ENCODE data around the gene SIX1.

Gene SIX1

DNA sequence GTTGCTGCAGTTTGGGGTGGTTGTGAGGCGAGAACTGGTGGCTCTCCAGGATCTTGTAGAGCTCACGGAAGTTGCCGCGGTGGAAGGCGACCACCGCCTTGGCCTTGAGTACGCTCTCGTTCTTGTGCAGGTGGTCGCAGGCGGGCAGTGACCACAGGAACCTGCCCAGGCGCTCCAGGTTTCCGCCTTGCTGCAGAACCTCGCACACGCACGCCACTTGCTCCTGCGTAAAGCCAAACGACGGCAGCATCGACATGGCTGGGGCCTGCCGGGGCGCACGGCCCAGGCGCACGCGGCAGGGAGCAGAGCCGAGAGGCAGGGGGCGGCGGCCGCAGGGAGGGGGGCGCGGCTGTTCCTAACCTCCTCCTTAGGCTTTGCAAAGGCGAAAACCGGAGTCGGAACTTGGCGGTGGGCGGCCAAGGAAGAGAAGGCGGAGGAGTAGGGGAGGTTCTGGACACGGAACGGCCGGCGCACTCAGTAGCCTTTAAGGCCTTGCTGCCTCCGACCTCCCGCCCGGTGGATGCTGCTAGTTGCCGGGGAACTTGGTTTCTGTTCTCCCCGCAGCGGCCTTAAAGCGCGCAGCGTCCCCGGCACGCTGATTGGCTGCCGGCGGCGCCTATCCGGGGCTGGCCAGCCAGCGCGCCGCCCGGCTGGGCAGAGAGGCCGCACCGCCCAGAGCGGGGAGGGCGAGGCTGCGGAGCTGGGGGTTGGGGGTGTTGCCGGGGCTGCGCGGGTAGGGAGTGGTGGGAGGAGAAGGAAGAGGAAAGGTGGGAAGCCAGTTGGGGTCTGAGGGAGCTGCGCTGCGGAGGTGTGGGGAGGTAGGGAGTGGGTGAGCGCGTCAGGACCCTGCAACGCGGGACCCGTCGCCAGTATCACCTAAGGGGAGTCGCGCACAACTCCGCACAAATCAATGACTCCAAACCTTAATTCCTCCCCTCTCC, at the start of gene SIX1:
Gene SIX1, minus strand, starts transcription at position 544 of the 941 bp plus-strand sequence. Its CDS starts 288 bp downstream, at position 256.
- peak; percentile 85 for DNase-seq

GRCh38 chr14:60695327-60695726, 46.0 kb upstream of the SIX1 start:
- DNase-seq, result no peak

- no peak for DNase-seq
Observed at GRCh38 chr14:60691383-60692113, 42.3 kb upstream of the SIX1 start.

- no peak for DNase-seq
Observed at GRCh38 chr14:60686865-60687264, 37.6 kb upstream of the SIX1 start.

GRCh38 chr14:60684203-60684602, 34.9 kb upstream of the SIX1 start:
- no peak for DNase-seq

DNA sequence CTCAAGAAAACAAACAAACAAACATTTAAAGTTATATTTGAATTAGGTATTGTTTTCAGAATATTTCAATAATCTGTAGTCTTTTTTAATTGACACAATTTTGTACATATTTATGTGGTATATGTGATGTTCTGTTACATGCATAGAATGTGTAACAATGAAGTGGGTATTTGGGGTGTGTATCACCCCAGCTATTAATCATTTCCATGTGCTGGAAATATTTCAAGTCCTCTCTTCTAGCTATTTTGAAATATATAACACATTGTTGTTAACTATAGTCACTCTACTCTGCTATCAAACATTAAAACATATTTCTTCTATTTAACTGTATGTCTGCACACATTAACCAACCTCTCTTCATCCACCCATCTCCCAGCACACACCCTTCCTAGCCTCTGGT, 32.0 kb upstream of the SIX1 start:
- no peak for DNase-seq

GRCh38 chr14:60680511-60680910, 31.2 kb upstream of the SIX1 start:
- no peak for DNase-seq

- no peak for DNase-seq
Observed at GRCh38 chr14:60679566-60680258, 30.4 kb upstream of the SIX1 start.

- no peak for DNase-seq
Observed at GRCh38 chr14:60677701-60678100, 28.4 kb upstream of the SIX1 start.

- DNase-seq, result no peak
Observed at GRCh38 chr14:60670989-60671388, 21.7 kb upstream of the SIX1 start.

GRCh38 chr14:60668431-60669112, 19.3 kb upstream of the SIX1 start:
- no peak for DNase-seq

DNA sequence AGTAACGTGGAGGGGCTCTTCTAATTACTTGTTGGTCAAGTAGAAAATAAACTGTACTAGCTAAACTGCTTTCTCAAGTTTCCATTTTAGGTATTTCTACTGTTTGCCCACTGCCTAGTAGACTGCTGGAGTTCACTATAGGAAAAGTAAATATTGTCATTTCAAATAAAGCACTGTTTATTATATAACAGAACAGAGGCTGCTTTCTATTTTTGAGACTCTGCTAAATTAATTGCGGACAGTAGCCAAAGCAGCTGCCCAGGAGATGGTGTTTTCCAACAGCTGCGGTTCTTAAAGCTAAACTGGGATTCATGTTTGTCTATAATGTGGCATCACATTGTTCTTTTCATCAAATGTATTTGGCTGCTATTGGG, 15.9 kb upstream of the SIX1 start:
- DNase-seq, result peak; percentile 46

DNA sequence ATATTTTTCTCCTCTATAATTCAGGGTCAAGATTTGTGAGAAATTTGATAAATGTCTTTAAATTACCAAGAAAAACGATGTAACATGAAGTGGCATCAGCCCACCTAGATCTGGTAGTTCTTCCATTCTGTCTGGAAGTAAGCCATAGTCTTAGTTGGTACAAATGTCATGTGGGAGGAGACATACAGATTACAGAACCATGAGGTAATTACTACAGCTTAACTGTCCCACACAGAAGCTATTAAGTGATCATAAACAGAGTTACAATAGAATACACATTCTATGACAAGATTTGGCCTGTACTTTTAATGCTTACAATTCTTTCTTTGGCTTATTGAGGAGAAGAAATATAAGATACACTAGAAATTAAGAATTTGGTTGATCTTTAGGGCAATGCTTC, 13.7 kb upstream of the SIX1 start:
- DNase-seq, result no peak

- no peak for DNase-seq
Observed at GRCh38 chr14:60661721-60662120, 12.4 kb upstream of the SIX1 start.

GRCh38 chr14:60658909-60659585, 9.8 kb upstream of the SIX1 start:
- no peak for DNase-seq

DNA sequence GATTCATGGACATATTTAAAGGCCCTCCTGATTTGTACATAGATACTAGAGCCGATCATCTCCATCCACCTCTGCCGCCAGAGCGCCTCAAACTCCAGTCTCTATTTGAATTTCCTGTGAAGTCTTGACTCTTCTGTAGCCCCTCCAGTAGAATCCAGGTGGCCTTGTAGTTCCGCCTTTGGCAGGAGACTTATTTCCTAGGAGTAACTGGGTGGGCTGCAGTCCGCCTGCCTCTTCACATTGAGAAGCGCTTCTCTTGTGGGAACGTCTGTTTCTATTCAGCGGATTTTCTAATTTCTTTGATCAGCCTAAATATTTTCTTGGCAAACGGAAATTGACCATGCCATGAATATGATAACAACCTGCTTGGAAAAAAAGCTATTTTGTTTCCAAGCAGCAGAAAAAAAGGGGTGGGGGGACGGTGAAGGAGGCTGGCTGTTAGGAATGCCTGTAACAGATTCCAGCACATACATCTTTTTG, 9.0 kb upstream of the SIX1 start:
- DNase-seq, result no peak

GRCh38 chr14:60657456-60658210, 8.4 kb upstream of the SIX1 start:
- no peak for DNase-seq

DNA sequence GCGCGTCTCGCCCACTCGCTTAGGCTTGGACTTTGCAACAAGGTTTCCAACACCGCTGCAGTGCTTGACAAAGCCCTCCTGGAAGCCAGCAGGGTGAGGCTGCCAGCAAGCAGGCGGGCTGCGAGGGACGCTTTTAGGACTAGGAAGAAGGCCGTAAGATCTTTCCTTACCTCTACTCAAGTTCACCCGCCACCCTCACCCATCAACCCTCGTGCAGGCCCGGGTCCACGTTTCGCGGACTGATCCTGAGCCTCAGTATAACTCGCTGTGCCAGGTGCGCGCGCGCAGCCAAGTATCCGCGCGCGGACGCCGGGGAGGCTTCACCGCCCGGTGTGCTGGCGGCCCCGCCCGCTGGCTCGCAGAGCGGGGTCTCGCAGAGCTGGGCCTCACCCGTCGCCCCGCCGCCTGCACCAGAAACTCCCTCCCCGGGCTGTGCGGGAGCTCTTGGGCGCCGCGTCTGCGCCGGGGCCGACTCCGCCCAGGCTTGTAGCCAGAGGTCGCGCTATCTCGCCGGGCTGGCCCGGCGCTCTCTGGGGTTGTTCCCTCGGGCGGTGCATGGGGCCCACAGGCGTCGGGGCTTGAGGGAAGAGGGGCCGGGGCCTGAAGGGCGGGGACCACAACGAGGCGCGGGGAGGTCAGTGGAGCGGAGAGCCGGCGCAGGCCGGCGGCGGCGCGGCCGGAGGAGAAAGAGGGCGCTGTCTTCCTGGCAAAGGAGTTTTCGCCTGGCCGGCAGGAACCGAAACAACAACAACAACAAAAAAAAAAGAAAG, 7.6 kb upstream of the SIX1 start:
- DNase-seq, result peak; percentile 42

- DNase-seq, result no peak
Observed at GRCh38 chr14:60655898-60656685, 6.8 kb upstream of the SIX1 start.

All from NCI-H774 (cell line).